Lower lobe of right lung (tissue), 2 donors: ENCODE results near the gene ZNRF1. TPM values are rescaled to one million over a fixed set of nuclear protein-coding genes. Genes with fewer than 3 reads are reported as not detected.
A peak's percentile ranks its signal among the peaks of the same experiment; 100 is the strongest.

ENCODE experiments used
- ATAC-seq, 2 donors: fragments of 200-7000 bp; cut with Tn5 transposase; one replicate each; pipeline ENCODE4 v1.9.1; 2020 to 2022; ENCODE audit warnings: mild to moderate bottlenecking in 2 of 2, moderate library complexity in 2 of 2
- DNase-seq: peaks from one replicate; pipeline ENCODE4 v3.0.0-alpha.2; 2020
- H3K27ac ChIP-seq: fragments of 200-600 bp; one replicate; pipeline ENCODE4 v1.8.0; 2022
- H3K27me3 ChIP-seq: fragments of 200-600 bp; one replicate; pipeline ENCODE4 v1.8.0; 2022; ENCODE audit warnings: low read depth
- H3K36me3 ChIP-seq: fragments of 200-600 bp; one replicate; pipeline ENCODE4 v1.8.0; 2022; ENCODE audit warnings: mild to moderate bottlenecking
- H3K4me1 ChIP-seq: fragments of 200-600 bp; one replicate; pipeline ENCODE4 v1.8.0; 2022
- H3K4me3 ChIP-seq: fragments of 200-600 bp; one replicate; pipeline ENCODE4 v1.8.0; 2022; ENCODE audit warnings: mild to moderate bottlenecking
- H3K9me3 ChIP-seq: fragments of 200-600 bp; one replicate; pipeline ENCODE4 v1.8.0; 2022
- intact Hi-C: fragments of 100-400 bp; cut with DNase I; formaldehyde crosslinking; loops from one replicate; pipeline ENCODE4 v1.11.0; 2022
- total RNA-seq: library from RNA; stranded (reverse); fragmentation: NEBNext Ultra II Directional; extraction: Animal tissue kit (Norgen Biotek cat#: 25700); gene quantifications from one replicate; pipeline ENCODE4 v1.2.1, GENCODE V29; 2021
- TF ChIP-seq, protein P1 (sequence below): fragments of 200-600 bp; IDR thresholded peaks from one replicate; pipeline ENCODE4 v1.8.0; 2022; ENCODE audit warnings: antibody characterized with exemption, mild to moderate bottlenecking
- donor health status: DM: no; HTN: yes; CAD: no; lungs with severe emphysema.

The ZNRF1 gene
- total RNA-seq, 1 donor from 2014 or later: 23.5 TPM

- Histone ChIP-seq H3K27me3 (no peaks in the 10 kb centered on the region), H3K36me3 (no peaks in the 10 kb centered on the region), H3K27ac (peak within 1 kb of the TSS; percentile 96), H3K4me1 (peaks cover 10% of the 10 kb centered on the region), H3K4me3 (peak within 1 kb of the TSS; percentile 99), H3K9me3 (peaks cover 16% of the 10 kb centered on the region)
- TF ChIP-seq, protein P1, sequence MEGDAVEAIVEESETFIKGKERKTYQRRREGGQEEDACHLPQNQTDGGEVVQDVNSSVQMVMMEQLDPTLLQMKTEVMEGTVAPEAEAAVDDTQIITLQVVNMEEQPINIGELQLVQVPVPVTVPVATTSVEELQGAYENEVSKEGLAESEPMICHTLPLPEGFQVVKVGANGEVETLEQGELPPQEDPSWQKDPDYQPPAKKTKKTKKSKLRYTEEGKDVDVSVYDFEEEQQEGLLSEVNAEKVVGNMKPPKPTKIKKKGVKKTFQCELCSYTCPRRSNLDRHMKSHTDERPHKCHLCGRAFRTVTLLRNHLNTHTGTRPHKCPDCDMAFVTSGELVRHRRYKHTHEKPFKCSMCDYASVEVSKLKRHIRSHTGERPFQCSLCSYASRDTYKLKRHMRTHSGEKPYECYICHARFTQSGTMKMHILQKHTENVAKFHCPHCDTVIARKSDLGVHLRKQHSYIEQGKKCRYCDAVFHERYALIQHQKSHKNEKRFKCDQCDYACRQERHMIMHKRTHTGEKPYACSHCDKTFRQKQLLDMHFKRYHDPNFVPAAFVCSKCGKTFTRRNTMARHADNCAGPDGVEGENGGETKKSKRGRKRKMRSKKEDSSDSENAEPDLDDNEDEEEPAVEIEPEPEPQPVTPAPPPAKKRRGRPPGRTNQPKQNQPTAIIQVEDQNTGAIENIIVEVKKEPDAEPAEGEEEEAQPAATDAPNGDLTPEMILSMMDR: no peak
- intact Hi-C loops: no loop called here
- ATAC-seq (peak; percentile 99), DNase-seq (peak; percentile 98)
These were observed 149.7 kb downstream of the ZNRF1 start, which contains the start of gene ZFP1 for GRCh38 chr16:75148311-75149195. TSS of gene ZFP1 (plus strand) at chr16:75148524. CDS start at chr16:75152952, 4,428 bp downstream.

DNA sequence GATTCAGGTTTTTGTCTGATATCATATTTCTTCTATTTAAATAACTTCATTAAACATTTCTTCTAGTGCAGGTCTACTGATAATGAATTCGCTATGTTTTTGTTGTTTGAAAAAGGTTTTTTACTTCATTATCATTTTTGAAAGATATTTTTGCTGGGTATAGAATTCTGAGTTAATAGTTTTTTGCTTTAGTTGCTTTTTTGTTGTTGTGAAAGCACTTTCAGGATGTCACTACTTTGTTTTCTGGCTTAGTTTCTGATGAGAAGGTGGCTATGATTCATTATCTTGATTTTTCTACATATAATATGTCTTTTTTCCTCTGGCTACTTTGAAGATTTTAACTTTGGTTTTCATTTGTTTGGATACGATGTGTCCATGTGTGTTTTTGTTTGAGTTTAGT lies 153.0 kb downstream of the ZNRF1 start:
- Histone ChIP-seq H3K4me1 (peaks cover 10% of the 10 kb centered on the region), H3K4me3 (no peak overlapping the region), H3K27me3 (no peaks in the 10 kb centered on the region), H3K9me3 (peaks cover 16% of the 10 kb centered on the region), H3K36me3 (peaks cover 7% of the 10 kb centered on the region), H3K27ac (no peak overlapping the region)
- no peak for DNase-seq
- no peak for ATAC-seq
- TF ChIP-seq, protein P1: no peak
- intact Hi-C loops: no loop called here

- DNase-seq: no peak
- no peak overlapping the region for H3K4me3 ChIP-seq
- H3K36me3 ChIP-seq: peaks cover 7% of the 10 kb centered on the region
- H3K9me3 ChIP-seq: peaks cover 16% of the 10 kb centered on the region
- H3K27ac ChIP-seq: no peak overlapping the region
- intact Hi-C loops: no loop called here
- peaks cover 10% of the 10 kb centered on the region for H3K4me1 ChIP-seq
- ATAC-seq: no peak
- TF ChIP-seq, protein P1: no peak
- H3K27me3 ChIP-seq: no peaks in the 10 kb centered on the region
These were observed 153.8 kb downstream of the ZNRF1 start for GRCh38 chr16:75152635-75153034.

GRCh38 chr16:75160386-75160785 lies 161.6 kb downstream of the ZNRF1 start:
- no peak overlapping the region for H3K27ac ChIP-seq
- H3K27me3 ChIP-seq: no peaks in the 10 kb centered on the region
- TF ChIP-seq, protein P1: no peak
- intact Hi-C loops: no loop called here
- ATAC-seq: no peak
- DNase-seq: no peak
- H3K4me3 ChIP-seq: no peak overlapping the region
- no peaks in the 10 kb centered on the region for H3K9me3 ChIP-seq
- H3K36me3 ChIP-seq: no peaks in the 10 kb centered on the region
- H3K4me1 ChIP-seq: no peaks in the 10 kb centered on the region

Other genes with a start within 250 kb of the ZNRF1 start
- gene FA2H, start 224.2 kb upstream of the ZNRF1 start, total RNA-seq: 2.5 TPM
- gene WDR59, start 13.9 kb upstream of the ZNRF1 start, total RNA-seq: 49.5 TPM
- gene LDHD, start 117.8 kb downstream of the ZNRF1 start, total RNA-seq: 13.2 TPM
- 10.4 TPM for gene ZFP1, start 149.5 kb downstream of the ZNRF1 start, total RNA-seq
- gene CTRB2, start 208.1 kb downstream of the ZNRF1 start, total RNA-seq: 0.44 TPM
- not detected for gene CTRB1, start 220.0 kb downstream of the ZNRF1 start, total RNA-seq